GM18867 (cell line): Measurements from ENCODE around the gene OR2A2.
"Not testable (repeated sequence)": the region's sequence is repeated elsewhere in the genome, so short reads cannot be mapped to it uniquely, and the experiment has no call there.

Source experiments
- ATAC-seq: cut with Tn5 transposase; IDR thresholded peaks from one replicate; pipeline ENCODE4 v1.9.1; 2021; ENCODE audit warnings: mild to moderate bottlenecking, moderate library complexity; ENCODE audit not compliant: unreplicated experiment

The OR2A2 gene

GRCh38 chr7:144109283-144109682 lies at the start of gene OR2A2:
TSS of gene OR2A2 (plus strand) at chr7:144109583. CDS start at chr7:144109583, 0 bp downstream.
- no peak for ATAC-seq

DNA sequence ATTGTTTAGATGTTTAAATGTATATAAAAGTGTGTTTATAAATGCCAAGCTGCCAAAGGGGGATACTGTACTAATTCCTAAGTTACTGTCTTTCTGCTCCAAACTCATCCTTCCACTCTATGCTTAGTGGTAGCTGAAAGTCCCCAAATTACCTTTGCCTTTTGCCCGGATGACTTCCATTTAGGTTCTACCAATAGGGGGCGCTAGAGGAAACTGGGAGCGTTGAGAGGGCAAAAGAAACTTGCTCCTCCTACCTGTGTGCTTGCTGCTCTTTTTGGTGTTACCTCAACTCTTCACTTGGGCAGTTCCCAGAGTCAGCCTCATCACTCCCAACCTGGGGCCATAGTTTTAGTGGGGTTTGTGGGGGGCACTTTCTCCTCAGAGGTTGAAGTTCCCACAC lies 45.7 kb upstream of the OR2A2 start:
- no peak for ATAC-seq

DNA sequence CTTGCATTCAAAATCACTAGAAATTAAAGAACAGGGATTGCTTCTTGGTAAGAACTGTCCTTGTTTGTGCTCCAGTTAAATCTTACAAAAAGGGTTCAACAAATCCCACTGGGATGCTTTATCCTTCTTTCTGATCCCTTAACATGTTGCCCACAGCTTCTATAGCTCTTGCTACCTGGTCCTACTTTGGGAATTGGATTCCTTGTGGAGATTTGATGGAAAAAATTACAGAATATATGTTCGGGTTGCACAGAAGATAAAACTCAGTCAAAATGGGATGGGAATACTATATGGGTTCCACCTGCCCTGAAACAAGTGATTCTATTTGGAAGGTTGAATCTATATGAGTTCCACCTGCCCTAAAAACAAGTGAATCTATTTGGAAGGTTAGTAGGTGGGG lies 39.9 kb upstream of the OR2A2 start, which contains the start of gene OR2A25:
Gene OR2A25, plus strand, starts transcription at position 301 of the 400 bp plus-strand sequence. CDS start 4,409 bp downstream, outside the sequence.
- no peak for ATAC-seq

GRCh38 chr7:144069953-144070352 lies 39.4 kb upstream of the OR2A2 start:
- no peak for ATAC-seq

DNA sequence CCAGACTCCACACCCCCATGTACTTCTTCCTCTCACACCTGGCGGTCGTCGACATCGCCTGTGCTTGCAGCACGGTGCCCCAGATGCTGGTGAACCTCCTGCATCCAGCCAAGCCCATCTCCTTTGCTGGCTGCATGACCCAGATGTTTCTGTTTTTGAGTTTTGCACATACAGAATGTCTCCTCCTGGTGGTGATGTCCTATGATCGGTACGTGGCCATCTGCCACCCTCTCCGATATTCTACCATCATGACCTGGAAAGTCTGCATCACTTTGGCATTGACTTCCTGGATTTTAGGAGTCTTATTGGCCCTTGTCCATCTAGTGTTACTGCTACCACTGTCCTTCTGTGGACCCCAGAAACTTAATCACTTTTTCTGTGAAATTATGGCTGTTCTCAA lies 35.0 kb upstream of the OR2A2 start:
- no peak for ATAC-seq

DNA sequence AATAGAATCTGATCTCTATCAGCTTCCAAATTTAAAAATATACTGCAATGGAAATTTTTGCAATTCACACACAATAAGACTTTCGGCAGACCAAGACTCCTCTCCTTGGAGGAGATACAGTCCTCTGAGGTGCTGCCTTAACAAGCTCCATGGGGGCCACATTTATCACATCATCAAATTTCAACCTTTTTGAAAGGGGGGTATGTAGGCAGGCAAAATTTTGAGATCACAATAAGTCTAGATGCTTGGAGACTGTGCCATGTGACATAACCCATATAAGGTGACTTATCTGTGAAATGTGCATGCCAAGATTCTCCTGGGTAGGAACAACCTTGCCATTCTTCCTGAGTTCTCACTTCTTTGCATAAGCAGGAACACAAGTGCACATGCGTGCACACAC lies 23.4 kb upstream of the OR2A2 start, which contains the start of gene OR2A12:
Gene OR2A12, plus strand, starts transcription at position 301 of the 400 bp plus-strand sequence. CDS start 8,830 bp downstream, outside the sequence.
- no peak for ATAC-seq

- no peak for ATAC-seq
Measured at GRCh38 chr7:144086730-144087129, 22.7 kb upstream of the OR2A2 start.

GRCh38 chr7:144087230-144087629 lies 22.2 kb upstream of the OR2A2 start:
- no peak for ATAC-seq

- ATAC-seq: no peak
Measured at GRCh38 chr7:144090667-144091066, 18.7 kb upstream of the OR2A2 start.

DNA sequence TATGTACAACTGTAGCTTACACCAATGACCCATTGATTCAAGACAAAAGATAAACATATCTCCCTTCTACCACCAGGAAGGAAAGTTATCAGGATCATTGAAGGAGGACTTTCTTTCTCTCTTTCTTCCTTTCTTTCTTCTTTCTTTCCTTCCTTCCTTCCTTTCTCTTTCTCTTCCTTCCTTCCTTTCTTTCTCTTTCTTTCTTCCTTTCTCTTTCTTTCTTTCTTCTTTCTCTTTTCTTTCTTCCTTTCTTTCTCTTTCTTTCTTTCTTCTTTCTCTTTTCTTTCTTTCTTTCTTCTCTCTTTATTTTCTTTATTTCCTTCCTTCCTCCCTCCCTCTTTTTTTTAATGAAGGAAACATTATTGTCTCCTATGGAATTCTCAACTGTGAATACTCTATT lies 10.6 kb upstream of the OR2A2 start:
- ATAC-seq: no peak

GRCh38 chr7:144100607-144101006 lies 8.8 kb upstream of the OR2A2 start:
- ATAC-seq: no peak

- ATAC-seq: no peak
Measured at GRCh38 chr7:144102041-144102440, 7.3 kb upstream of the OR2A2 start.

GRCh38 chr7:144105211-144105610 lies 4.2 kb upstream of the OR2A2 start:
- no peak for ATAC-seq

DNA sequence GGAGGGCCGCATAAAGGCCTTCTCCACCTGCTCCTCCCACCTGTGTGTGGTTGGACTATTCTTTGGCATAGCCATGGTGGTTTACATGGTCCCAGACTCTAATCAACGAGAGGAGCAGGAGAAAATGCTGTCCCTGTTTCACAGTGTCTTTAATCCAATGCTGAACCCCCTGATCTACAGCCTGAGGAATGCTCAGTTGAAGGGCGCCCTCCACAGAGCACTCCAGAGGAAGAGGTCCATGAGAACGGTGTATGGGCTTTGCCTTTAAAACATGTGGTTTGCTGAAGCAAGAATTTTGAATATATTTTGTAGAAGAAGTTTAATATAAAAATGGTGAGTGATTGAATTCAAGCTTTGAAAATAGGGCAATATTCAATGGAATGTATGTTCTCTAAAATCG lies 889 bp downstream of the OR2A2 start:
- ATAC-seq: no peak

DNA sequence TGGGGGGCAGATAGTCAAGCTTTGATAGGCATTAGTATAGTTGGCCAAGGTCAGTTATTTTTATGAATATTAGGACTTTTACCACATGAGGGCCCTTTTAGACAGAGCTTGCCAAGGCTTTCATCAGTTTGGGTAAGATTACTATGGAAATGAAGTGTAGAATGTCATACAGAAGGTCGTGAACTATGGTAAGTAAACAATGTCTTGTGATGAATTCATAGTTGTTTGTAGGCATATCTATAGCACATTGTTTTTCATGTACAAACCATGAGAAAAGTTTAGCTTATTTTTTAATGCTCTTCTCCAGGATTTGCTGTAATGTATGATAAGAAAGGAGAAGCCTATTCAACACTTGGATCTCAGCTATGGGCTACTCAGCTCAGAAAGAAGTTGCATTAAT lies 4.3 kb downstream of the OR2A2 start:
- no peak for ATAC-seq

DNA sequence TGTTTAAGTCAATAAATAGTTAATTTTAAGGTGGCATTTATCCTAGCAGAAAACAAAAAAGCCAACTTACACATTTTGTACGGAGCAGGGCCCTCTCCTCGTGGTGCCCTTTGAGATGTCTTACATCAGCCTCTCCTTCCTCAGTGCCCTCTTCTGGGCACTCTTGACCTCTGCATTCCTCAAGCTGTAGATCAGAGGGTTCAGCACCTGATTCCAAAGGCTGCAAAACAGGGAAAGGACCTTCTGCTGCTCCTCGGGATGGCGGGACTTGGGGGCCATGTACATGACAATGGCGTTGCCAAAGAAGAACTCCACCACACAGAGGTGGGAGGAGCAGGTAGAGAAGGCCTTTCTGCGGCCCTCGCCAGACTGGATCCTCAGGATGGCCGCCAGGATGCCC lies 9.0 kb downstream of the OR2A2 start:
- ATAC-seq: no peak

- no peak for ATAC-seq
Measured at GRCh38 chr7:144122876-144123275, 13.5 kb downstream of the OR2A2 start, which contains the start of gene OR2A14. TSS of gene OR2A14 (plus strand) at chr7:144123176. CDS start at chr7:144129113, 5,937 bp downstream.

DNA sequence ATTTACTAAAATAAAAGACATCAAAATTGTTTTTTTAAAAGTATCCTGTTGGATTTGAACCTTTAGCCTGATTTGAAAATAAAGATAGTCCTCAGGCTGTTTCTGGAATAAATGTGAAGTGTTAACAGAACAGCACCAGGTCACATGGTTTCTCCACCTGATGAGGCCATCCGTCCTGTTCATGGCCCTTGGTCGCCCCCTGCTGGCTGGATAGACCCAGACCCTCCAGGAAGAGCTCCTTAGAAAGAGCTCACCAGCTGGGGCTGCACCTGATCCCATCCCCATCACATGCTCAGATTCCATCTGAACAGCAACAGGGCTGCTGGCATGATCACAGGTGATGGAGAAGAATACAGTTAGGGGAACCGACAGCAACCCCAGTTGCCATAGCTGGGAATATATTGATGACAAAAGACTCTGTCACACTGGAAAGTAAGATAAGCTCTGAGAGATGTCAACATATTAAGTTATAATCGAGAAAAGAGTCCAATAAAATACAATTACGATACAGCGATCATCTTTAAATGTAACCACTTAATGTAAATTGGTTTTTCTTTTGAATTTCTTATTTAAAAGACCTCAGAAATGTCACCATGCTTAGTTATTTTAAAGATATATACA lies 18.4 kb downstream of the OR2A2 start:
- peak; percentile 100 for ATAC-seq

- not testable (repeated sequence) for ATAC-seq
Measured at GRCh38 chr7:144129601-144130000, 20.2 kb downstream of the OR2A2 start.

DNA sequence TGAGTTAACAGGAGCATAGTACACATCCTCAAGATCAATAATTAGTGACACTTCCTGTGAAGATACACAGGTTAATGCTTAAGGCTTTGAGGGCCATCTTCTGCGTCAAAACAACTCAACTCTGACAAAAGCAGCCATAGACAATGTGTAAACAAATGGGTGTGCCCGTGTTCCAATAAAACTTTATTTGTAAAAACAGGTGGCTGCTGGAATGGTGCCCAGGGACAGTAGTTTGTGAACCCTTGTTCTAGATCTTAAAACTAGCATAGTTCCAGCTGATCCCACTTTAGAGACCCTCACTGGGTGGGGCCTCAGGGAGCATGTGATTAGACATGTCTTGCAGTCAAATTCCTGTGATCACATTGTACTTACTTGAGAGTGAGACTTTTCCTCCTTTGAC lies 21.3 kb downstream of the OR2A2 start:
- no peak for ATAC-seq

- no peak for ATAC-seq
Measured at GRCh38 chr7:144132262-144132661, 22.9 kb downstream of the OR2A2 start.

DNA sequence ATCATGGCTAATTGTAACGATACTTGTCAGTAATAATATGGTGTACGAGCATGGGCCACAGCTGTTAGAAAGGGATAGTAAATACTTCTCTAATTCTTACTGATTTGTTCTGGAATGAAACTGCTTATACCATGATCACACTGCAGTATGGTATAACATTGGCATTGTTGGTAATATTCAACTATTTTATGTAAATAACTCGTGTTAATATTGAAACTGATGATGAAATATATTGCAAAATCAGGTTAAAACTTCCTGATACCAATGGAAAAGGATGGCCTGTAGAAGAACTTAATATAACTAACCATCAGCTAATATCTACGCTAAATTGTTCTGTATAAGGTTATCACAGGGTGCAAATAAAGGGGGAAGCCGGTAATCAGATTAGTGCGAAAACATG lies 23.9 kb downstream of the OR2A2 start:
- no peak for ATAC-seq

- ATAC-seq: no peak
Measured at GRCh38 chr7:144134116-144134515, 24.7 kb downstream of the OR2A2 start.
